ENCODE measurements around the gene FXYD2. TPM values are rescaled to one million over a fixed set of nuclear protein-coding genes. Genes with fewer than 3 reads are reported as not detected.

The FXYD2 gene
- total RNA-seq, 2 donors from 2014 or later: 0.59 to 0.78 TPM

- no peak for TF ChIP-seq CTCF (IDR thresholded peaks at IDR 0.05)
- peaks cover 0 to 9% of the 10 kb centered on the region in 2 donors for H3K4me1 ChIP-seq
- DNase-seq (ENCODE audit: low spot score): no peak
- H3K4me3 ChIP-seq: no peak overlapping the region
- H3K36me3 ChIP-seq: no peaks in the 10 kb centered on the region
- H3K27ac ChIP-seq: no peak overlapping the region
- H3K27me3 ChIP-seq: no peaks in the 10 kb centered on the region
- peaks cover 0 to 18% of the 10 kb centered on the region in 2 donors for H3K9me3 ChIP-seq
Observed at GRCh38 chr11:117849781-117850414, 25.4 kb upstream of the FXYD2 start.

- Histone ChIP-seq H3K9me3 (no peaks in the 10 kb centered on the region), H3K4me1 (peaks cover 0 to 8% of the 10 kb centered on the region in 2 donors), H3K27ac (peak overlapping the region in 1 of 2 donors; percentile 24), H3K27me3 (no peaks in the 10 kb centered on the region), H3K36me3 (no peaks in the 10 kb centered on the region), H3K4me3 (no peak overlapping the region)
- TF ChIP-seq CTCF (IDR thresholded peaks at IDR 0.05): peak; percentile 99 to 100
- DNase-seq (ENCODE audit: low spot score): peak; percentile 83
Observed at GRCh38 chr11:117843666-117844484, 19.3 kb upstream of the FXYD2 start.

- no peaks in the 10 kb centered on the region for H3K27me3 ChIP-seq
- DNase-seq (ENCODE audit: low spot score): peak; percentile 66
Observed at GRCh38 chr11:117842131-117842941, 17.8 kb upstream of the FXYD2 start.

GRCh38 chr11:117841551-117842031 is 17.0 kb upstream of the FXYD2 start:
- peak; percentile 47 for DNase-seq (ENCODE audit: low spot score)
- Histone ChIP-seq H3K36me3 (no peaks in the 10 kb centered on the region), H3K27ac (peak overlapping the region; percentile 29 to 39), H3K4me3 (no peak overlapping the region), H3K4me1 (peaks cover 0 to 8% of the 10 kb centered on the region in 2 donors), H3K9me3 (no peaks in the 10 kb centered on the region), H3K27me3 (no peaks in the 10 kb centered on the region)
- no peak for TF ChIP-seq CTCF (IDR thresholded peaks at IDR 0.05)

More at GRCh38 chr11:117842131-117842941, 17.8 kb upstream of the FXYD2 start:
- no peak for TF ChIP-seq CTCF (IDR thresholded peaks at IDR 0.05)
- no peak overlapping the region for H3K4me3 ChIP-seq
- peaks cover 0 to 8% of the 10 kb centered on the region in 2 donors for H3K4me1 ChIP-seq
- H3K36me3 ChIP-seq: no peaks in the 10 kb centered on the region
- H3K27ac ChIP-seq: peak overlapping the region; percentile 29 to 39
- no peaks in the 10 kb centered on the region for H3K9me3 ChIP-seq

- Histone ChIP-seq H3K36me3 (no peaks in the 10 kb centered on the region), H3K9me3 (no peaks in the 10 kb centered on the region), H3K4me3 (no peak overlapping the region), H3K27ac (no peak overlapping the region), H3K27me3 (no peaks in the 10 kb centered on the region), H3K4me1 (peaks cover 0 to 8% of the 10 kb centered on the region in 2 donors)
- no peak for TF ChIP-seq CTCF (IDR thresholded peaks at IDR 0.05)
- DNase-seq (ENCODE audit: low spot score): peak; percentile 54
Observed at GRCh38 chr11:117840881-117841550, 16.5 kb upstream of the FXYD2 start.

Measured in right atrium auricular region (tissue), 2 donors.